Posterior vena cava (tissue), 2 donors: ENCODE data around the gene AMY2B. TPM values are rescaled to one million over a fixed set of nuclear protein-coding genes. Genes with fewer than 3 reads are reported as not detected.
A peak's percentile ranks its signal among the peaks of the same experiment; 100 is the strongest.
"Not testable (repeated sequence)": the region's sequence is repeated elsewhere in the genome, so short reads cannot be mapped to it uniquely, and the experiment has no call there.

Source experiments
- DNase-seq: peaks from one replicate; pipeline ENCODE4 v3.0.0-alpha.2; 2020; ENCODE audit warnings: low spot score
- intact Hi-C, 2 donors: fragments of 100-400 bp; cut with DNase I; formaldehyde crosslinking; loops; one replicate each; pipeline versions ENCODE4 v1.14.1 to v1.14.2; 2022 to 2023
- total RNA-seq, 2 donors: library from RNA; stranded (reverse); fragmentation: NEBNext Ultra II Directional; extraction: Animal tissue kit (Norgen Biotek cat#: 25700); gene quantifications; one replicate each; pipeline ENCODE4 v1.2.1, GENCODE V29; 2021
- donor health status: DM: yes; HTN: yes; CAD: no.
- donor health status: DM: yes; HTN: yes; CAD: no.

The AMY2B gene
- total RNA-seq, 2 donors from 2014 or later: 15.1 to 15.6 TPM

DNA sequence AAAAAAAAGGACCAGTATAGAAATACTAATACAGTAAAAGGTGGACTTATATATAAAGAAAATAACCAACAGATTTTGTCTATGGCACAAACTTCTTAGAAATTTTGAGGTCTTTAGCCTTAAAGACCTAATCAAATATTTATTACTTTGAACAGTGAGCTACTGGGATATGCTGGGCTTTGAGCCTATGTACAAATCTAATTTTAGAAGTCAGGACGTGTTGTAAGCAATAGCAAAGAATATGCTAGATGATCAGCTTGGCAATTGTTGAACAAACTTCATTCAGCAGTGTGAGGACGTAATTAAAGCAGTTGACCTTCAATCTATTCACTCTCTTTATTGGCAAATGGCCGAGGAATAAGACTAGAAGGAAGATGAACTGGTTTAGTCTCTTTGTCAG lies 31.4 kb downstream of the AMY2B start:
- DNase-seq, intact Hi-C loops: not testable (repeated sequence)

GRCh38 chr1:103616362-103616761 lies 45.0 kb downstream of the AMY2B start:
- intact Hi-C loops: no loop called here
- DNase-seq: peak; percentile 24

DNA sequence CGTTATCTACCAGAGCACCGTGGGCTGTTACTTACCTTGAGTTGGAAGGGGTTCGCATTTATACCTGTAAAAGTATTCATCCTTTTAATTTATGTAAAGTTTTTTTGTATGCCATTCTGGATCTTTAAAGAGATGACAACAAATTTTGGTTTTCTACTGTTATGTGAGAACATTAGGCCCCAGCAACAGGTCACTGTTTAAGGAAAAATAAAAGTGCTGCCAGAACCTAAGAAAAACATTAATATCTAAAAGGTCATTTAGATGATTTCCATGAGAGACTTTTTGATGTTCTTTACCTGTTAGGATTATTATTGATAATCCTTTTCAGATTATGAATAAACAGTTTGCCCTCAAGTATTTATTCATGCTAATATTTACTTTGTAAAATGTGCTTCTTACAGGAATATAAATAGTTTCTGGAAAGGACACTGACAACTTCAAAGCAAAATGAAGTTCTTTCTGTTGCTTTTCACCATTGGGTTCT lies 45.6 kb downstream of the AMY2B start, which contains the start of gene AMY2A:
TSS of gene AMY2A (plus strand) at position 434 of the 484 bp plus-strand sequence. CDS start at position 448, 14 bp downstream.
- DNase-seq, intact Hi-C loops: not testable (repeated sequence)

DNA sequence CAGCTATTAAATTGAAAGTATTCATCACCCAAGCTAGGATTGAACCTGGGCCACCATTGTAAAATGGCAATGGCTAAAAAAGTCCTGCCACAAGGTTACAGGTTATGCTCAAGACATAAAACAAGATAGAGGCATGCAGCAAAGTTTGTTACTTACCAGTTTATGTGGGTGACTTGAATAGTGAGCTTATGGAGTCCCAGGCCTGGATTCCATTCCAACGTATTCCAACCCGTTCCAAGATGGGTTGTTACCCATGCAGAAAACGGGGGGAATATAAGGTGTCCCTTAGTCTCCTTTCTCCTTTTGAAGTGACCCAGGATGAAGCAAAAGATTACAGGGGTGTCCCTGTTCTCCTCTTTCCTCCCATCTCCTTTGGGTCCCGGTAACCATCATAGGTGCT lies 56.0 kb downstream of the AMY2B start:
- DNase-seq, intact Hi-C loops: not testable (repeated sequence)

Other genes starting within 250 kb of the AMY2B start
- 10 to 100 TPM; 23.1 to 26.8 TPM for gene RNPC3, start 45.9 kb upstream of the AMY2B start, total RNA-seq
- 1 to 10 TPM in 1 of 2 donors, not detected in 1; 3.3 TPM for gene AMY2A, start 45.8 kb downstream of the AMY2B start, total RNA-seq
- not detected for gene AMY1A, start 84.2 kb downstream of the AMY2B start, total RNA-seq
- gene AMY1B, start 124.6 kb downstream of the AMY2B start, total RNA-seq: not detected
- not detected for gene AMY1C, start 178.3 kb downstream of the AMY2B start, total RNA-seq